B cell (primary cell): ENCODE results near the gene TCEAL7. TPM values are rescaled to one million over a fixed set of nuclear protein-coding genes. Genes with fewer than 3 reads are reported as not detected.

Experiments
- ATAC-seq: fragments of 200-7000 bp; cut with Tn5 transposase; one replicate; pipeline ENCODE4 v1.10.0; 2021; ENCODE audit warnings: low read depth, mild to moderate bottlenecking, moderate number of reproducible peaks, moderate library complexity
- CTCF ChIA-PET: fragments of 350-600 bp; sonication (Branson Sonifier 250); formaldehyde crosslinking; loops from one replicate; lab custom pipeline; 2021; ENCODE audit warnings: antibody characterized with exemption, inconsistent platforms; lab: Charles Lee
- POLR2A ChIA-PET: fragments of 350-600 bp; sonication (Branson Sonifier 250); formaldehyde crosslinking; loops from one replicate; lab custom pipeline; 2021; ENCODE audit warnings: antibody characterized with exemption; lab: Charles Lee
- DNase-seq: peaks from one replicate; pipeline ENCODE4 v3.0.0; 2013
- H2AFZ ChIP-seq: 2 replicates; pipeline ENCODE4 v1.6.1; 2012; ENCODE audit warnings: mild to moderate bottlenecking, low read depth, low read length; ENCODE audit not compliant: insufficient read depth, poor library complexity, severe bottlenecking
- H3K27ac ChIP-seq, 2 donors: 1 replicate in 1 of 2; 2 replicates in 1 of 2; pipeline ENCODE4 v1.5.1; 2012 to 2013; ENCODE audit warnings: low read length in 2 of 2, mild to moderate bottlenecking in 2 of 2, moderate library complexity in 1 of 2
- H3K27me3 ChIP-seq, 4 experiments: fragments of 200-600 bp in 1 of 4; sonication (generic) in 1 of 4; replicated peaks in 1 of 4; 1 replicate in 2 of 4; 2 replicates in 2 of 4; pipeline versions ENCODE4 v1.6.1 to v1.7.0; 2013 to 2016; ENCODE audit warnings: low read length in 3 of 4, mild to moderate bottlenecking in 2 of 4, mixed read lengths in 1 of 4, moderate library complexity in 1 of 4; ENCODE audit not compliant: insufficient read depth in 4 of 4, control insufficient read depth in 3 of 4; ENCODE audit errors: control extremely low read depth in 1 of 4
- H3K36me3 ChIP-seq, 2 experiments: replicated peaks in 1 of 2; 1 replicate in 1 of 2; 2 replicates in 1 of 2; pipeline versions ENCODE4 v1.6.1 to v1.7.1; 2013; ENCODE audit warnings: low read length in 1 of 2; ENCODE audit not compliant: insufficient read depth in 2 of 2, control insufficient read depth in 1 of 2; ENCODE audit errors: control extremely low read depth in 1 of 2, extremely low read depth in 1 of 2
- H3K4me1 ChIP-seq, 2 donors: fragments of 200-600 bp in 1 of 2; sonication (generic) in 1 of 2; 1 replicate in 1 of 2; 2 replicates in 1 of 2; pipeline versions ENCODE4 v1.5.1 to v1.6.1; 2013 to 2017; ENCODE audit warnings: low read length in 2 of 2; ENCODE audit not compliant: control insufficient read depth in 2 of 2, insufficient read depth in 2 of 2
- H3K4me2 ChIP-seq: replicated peaks from 2 replicates; pipeline ENCODE3; 2012; ENCODE audit warnings: mild to moderate bottlenecking, low read depth, low read length; ENCODE audit not compliant: poor library complexity, severe bottlenecking
- H3K4me3 ChIP-seq, 5 experiments: fragments of 200-600 bp in 1 of 5; sonication (generic) in 1 of 5; 1 replicate in 3 of 5; 2 replicates in 2 of 5; pipeline versions ENCODE4 v1.5.1 to v1.7.0; 2011 to 2016; ENCODE audit warnings: low read length in 4 of 5, mild to moderate bottlenecking in 4 of 5, low read depth in 2 of 5, control low read depth in 1 of 5, moderate library complexity in 1 of 5; ENCODE audit not compliant: insufficient read depth in 1 of 5; ENCODE audit errors: control extremely low read depth in 1 of 5, extremely low read depth in 1 of 5
- H3K79me2 ChIP-seq: fragments of 200-600 bp; sonication (generic); one replicate; pipeline ENCODE4 v1.6.0; 2016; ENCODE audit warnings: low read length; ENCODE audit not compliant: control insufficient read depth, insufficient read depth
- H3K9ac ChIP-seq: fragments of 200-600 bp; sonication (generic); 2 replicates; pipeline ENCODE4 v1.6.1; 2017; ENCODE audit warnings: mild to moderate bottlenecking, low read length, moderate library complexity
- H3K9me3 ChIP-seq, 3 donors: one replicate each; pipeline versions ENCODE4 v1.6.1 to v1.7.1; 2013; ENCODE audit warnings: low read length in 2 of 3; ENCODE audit not compliant: control insufficient read depth in 2 of 3, insufficient read depth in 1 of 3; ENCODE audit errors: control extremely low read depth in 1 of 3
- H4K20me1 ChIP-seq: 2 replicates; pipeline ENCODE4 v1.6.0; 2012; ENCODE audit warnings: mild to moderate bottlenecking, low read length; ENCODE audit not compliant: insufficient read depth, control insufficient read depth, poor library complexity, severe bottlenecking
- H3K27ac Mint-ChIP-seq: one replicate; pipeline ENCODE4 v1.8.0; 2021; ENCODE audit warnings: mixed read lengths
- H3K27me3 Mint-ChIP-seq: one replicate; pipeline ENCODE4 v1.8.0; 2021; ENCODE audit warnings: mixed read lengths
- H3K4me1 Mint-ChIP-seq: one replicate; pipeline ENCODE4 v1.8.0; 2021; ENCODE audit warnings: mixed read lengths
- H3K4me3 Mint-ChIP-seq: one replicate; pipeline ENCODE4 v1.8.0; 2021; ENCODE audit warnings: mixed read lengths
- H3K9me3 Mint-ChIP-seq: one replicate; pipeline ENCODE4 v1.8.0; 2022; ENCODE audit warnings: mixed read lengths; ENCODE audit not compliant: insufficient read depth
- CTCF ChIP-seq: fragments of 200-600 bp; IDR thresholded peaks from one replicate; pipeline ENCODE4 v1.8.0; 2022; ENCODE audit warnings: antibody characterized with exemption, mild to moderate bottlenecking
- EZH2 ChIP-seq: IDR thresholded peaks from 2 replicates; pipeline ENCODE4 v1.6.1; 2012; ENCODE audit warnings: borderline replicate concordance, low read depth, mild to moderate bottlenecking, moderate library complexity, low read length; ENCODE audit not compliant: insufficient read depth, poor library complexity, severe bottlenecking
- WGBS: methylation state at CpG from one replicate; pipeline ENCODE4 v1.1.5; 2013; ENCODE audit warnings: missing lambda C conversion rate; ENCODE audit not compliant: insufficient coverage; 5-methylcytosine and 5-hydroxymethylcytosine counted together
- intact Hi-C: fragments of 100-400 bp; cut with micrococcal nuclease; formaldehyde crosslinking; loops from one replicate; pipeline ENCODE4 v1.10.0; 2022
- polyA minus RNA-seq: library from RNA; depleted of rRNA, polyadenylated mRNA; stranded (reverse); fragments of >200 nt; gene quantifications from 2 replicates; pipeline ENCODE4 v1.2.3, GENCODE V29; 2012
- polyA plus RNA-seq: library from polyadenylated mRNA; depleted of rRNA; stranded (reverse); fragments of >200 nt; gene quantifications from 2 replicates; pipeline ENCODE4 v1.2.3, GENCODE V29; 2012
- total RNA-seq, 2 donors: library from RNA; stranded (reverse); fragments of 120-200 nt in 1 of 2; gene quantifications; 1 replicate in 1 of 2; 2 replicates in 1 of 2; pipeline versions ENCODE4 v1.2.3 to v1.2.4, GENCODE V29; 2013 to 2022

TCEAL7 gene
- not detected in 2 replicates for total RNA-seq
- total RNA-seq (2013): 4.3 TPM
- not detected in 2 replicates for polyA plus RNA-seq
- polyA minus RNA-seq: not detected in 2 replicates

- intact Hi-C loops: no loop called here
- ChIA-PET CTCF (interaction anchor here (1.0 kb wide), 1 partner anchor 13 kb away, joined by 3 read pairs; no protein-coding TSS in a partner anchor), POLR2A (no interaction called here)
- Histone ChIP-seq H3K4me3 (no peak within 1 kb of the TSS), H3K27me3 (peaks cover 0 to 4% (median 0%) of the 10 kb centered on the region in 4 experiments), H3K9me3 (no peaks in the 10 kb centered on the region), H3K79me2 (no peaks in the 10 kb centered on the region), H3K9ac (no peak within 1 kb of the TSS), H3K27ac (no peak within 1 kb of the TSS), H2AFZ (peak within 1 kb of the TSS; percentile 21), H3K4me2 (no peak within 1 kb of the TSS), H3K4me1 (no peaks in the 10 kb centered on the region), H4K20me1 (no peaks in the 10 kb centered on the region), H3K36me3 (no peaks in the 10 kb centered on the region)
- DNase-seq: no peak
- Mint-ChIP-seq H3K9me3 (no peaks in the 10 kb centered on the region), H3K27ac (no peak within 1 kb of the TSS), H3K4me3 (no peak within 1 kb of the TSS), H3K27me3 (peaks cover 22% of the 10 kb centered on the region), H3K4me1 (no peaks in the 10 kb centered on the region)
- 71% methylated on average over 5 of the region's 11 CpGs for WGBS
- ATAC-seq: no peak
- no peak for TF ChIP-seq CTCF
- no peak for TF ChIP-seq EZH2
Observed at GRCh38 chrX:103329991-103330390, at the start of gene TCEAL7. TCEAL7 (plus strand) TSS chrX:103330239; CDS start chrX:103331404, 1,165 bp downstream.

- peaks cover 4% of the 10 kb centered on the region for H3K27me3 Mint-ChIP-seq
- POLR2A ChIA-PET: no interaction called here
- H3K9me3 Mint-ChIP-seq: no peaks in the 10 kb centered on the region
- H3K4me3 ChIP-seq: no peak overlapping the region
- H3K27ac ChIP-seq: no peak overlapping the region
- CTCF ChIA-PET: no interaction called here
- ATAC-seq (no peak), DNase-seq (no peak)
- intact Hi-C loops: no loop called here
- TF ChIP-seq EZH2: no peak
- no peak for TF ChIP-seq CTCF
- no CpG with 5 or more reads among the region's 2 CpGs for WGBS
- no peaks in the 10 kb centered on the region for H4K20me1 ChIP-seq
- no peak overlapping the region for H3K4me3 Mint-ChIP-seq
- H3K27ac Mint-ChIP-seq: no peak overlapping the region
- H3K4me1 Mint-ChIP-seq: no peaks in the 10 kb centered on the region
- no peak overlapping the region for H3K4me2 ChIP-seq
- H3K9ac ChIP-seq: no peak overlapping the region
- H3K36me3 ChIP-seq: no peaks in the 10 kb centered on the region
- H2AFZ ChIP-seq: no peak overlapping the region
- H3K79me2 ChIP-seq: no peaks in the 10 kb centered on the region
- no peaks in the 10 kb centered on the region for H3K27me3 ChIP-seq
- H3K4me1 ChIP-seq: no peaks in the 10 kb centered on the region
- H3K9me3 ChIP-seq: peaks cover 0 to 3% (median 0%) of the 10 kb centered on the region in 3 donors
Observed at GRCh38 chrX:103293118-103293517, 36.9 kb upstream of the TCEAL7 start.
